Measurements from ENCODE around the gene HSFY2.
"Not testable (repeated sequence)": the region's sequence is repeated elsewhere in the genome, so short reads cannot be mapped to it uniquely, and the experiment has no call there.

The HSFY2 gene

DNA sequence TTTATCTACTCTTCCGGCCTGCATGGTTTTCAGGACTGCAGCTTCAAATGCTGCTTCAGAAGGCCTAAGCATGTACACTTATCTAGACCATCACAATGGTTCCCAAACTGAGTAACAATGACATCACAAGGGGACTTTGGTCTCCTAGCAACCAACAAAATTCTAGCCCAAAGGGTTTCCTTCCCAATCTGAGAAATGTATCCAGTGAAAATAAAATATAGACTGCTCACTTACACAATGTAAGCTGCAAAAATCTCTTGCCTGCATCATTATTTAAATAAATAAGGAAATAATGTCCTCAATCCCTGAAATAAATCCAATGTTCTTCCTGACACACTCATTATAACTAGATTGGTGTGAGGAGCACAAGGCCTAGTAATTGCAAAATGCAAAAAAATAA, at the start of gene HSFY2:
TSS of gene HSFY2 (minus strand) at position 101 of the 400 bp plus-strand sequence. CDS start 117 bp downstream, outside the sequence.
- in situ Hi-C loops (cut with MboI; ENCODE audit: low pct_unique_long_range_greater_than_20kb, low sequenced_read_pairs, unreplicated experiment); DNase-seq (ENCODE audit: low spot score): not testable (repeated sequence)

DNA sequence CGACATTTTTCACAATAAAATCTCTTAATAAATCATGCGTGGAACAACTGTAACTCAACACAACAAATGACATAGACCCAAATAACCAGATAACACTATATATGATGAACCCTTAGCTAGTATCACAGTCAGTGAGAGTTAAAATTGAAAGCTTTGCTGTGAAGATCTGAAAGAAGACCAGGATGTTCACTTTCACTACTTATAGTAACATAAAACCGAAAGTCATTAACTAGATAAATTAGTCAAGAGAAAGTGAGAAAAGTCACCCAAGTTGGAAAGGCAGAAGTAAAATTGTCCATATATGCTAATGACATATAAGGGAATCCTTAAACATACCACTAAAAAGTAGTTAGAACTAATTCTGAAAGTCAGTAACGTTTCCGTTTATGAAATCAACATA, 42.2 kb upstream of the HSFY2 start:
- DNase-seq (ENCODE audit: low spot score); in situ Hi-C loops (cut with MboI; ENCODE audit: low pct_unique_long_range_greater_than_20kb, low sequenced_read_pairs, unreplicated experiment): not testable (repeated sequence)

- in situ Hi-C loops (cut with MboI; ENCODE audit: low pct_unique_long_range_greater_than_20kb, low sequenced_read_pairs, unreplicated experiment); DNase-seq (ENCODE audit: low spot score): not testable (repeated sequence)
Measured at GRCh38 chrY:18788757-18789406, 15.3 kb upstream of the HSFY2 start.

DNA sequence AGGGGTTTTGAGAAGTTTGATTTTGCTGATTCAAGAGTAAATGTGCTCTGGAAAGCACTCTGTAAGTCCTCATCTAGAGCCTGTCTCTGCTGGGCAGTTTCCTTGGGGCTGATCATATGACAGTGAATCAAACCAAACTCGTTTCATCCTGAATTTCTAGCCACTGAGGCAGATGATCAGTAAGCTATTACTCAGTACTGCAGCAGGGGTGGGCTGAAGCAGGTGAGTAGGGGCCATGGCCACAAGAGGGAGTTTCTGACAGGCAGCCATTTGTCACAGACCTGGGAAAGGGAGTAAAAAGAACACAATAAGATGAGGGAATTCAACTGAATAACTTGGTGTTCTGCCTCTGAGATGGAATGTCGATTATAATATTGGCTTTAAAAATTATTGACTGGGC, 19.5 kb downstream of the HSFY2 start:
- DNase-seq (ENCODE audit: low spot score); in situ Hi-C loops (cut with MboI; ENCODE audit: low pct_unique_long_range_greater_than_20kb, low sequenced_read_pairs, unreplicated experiment): not testable (repeated sequence)

DNA sequence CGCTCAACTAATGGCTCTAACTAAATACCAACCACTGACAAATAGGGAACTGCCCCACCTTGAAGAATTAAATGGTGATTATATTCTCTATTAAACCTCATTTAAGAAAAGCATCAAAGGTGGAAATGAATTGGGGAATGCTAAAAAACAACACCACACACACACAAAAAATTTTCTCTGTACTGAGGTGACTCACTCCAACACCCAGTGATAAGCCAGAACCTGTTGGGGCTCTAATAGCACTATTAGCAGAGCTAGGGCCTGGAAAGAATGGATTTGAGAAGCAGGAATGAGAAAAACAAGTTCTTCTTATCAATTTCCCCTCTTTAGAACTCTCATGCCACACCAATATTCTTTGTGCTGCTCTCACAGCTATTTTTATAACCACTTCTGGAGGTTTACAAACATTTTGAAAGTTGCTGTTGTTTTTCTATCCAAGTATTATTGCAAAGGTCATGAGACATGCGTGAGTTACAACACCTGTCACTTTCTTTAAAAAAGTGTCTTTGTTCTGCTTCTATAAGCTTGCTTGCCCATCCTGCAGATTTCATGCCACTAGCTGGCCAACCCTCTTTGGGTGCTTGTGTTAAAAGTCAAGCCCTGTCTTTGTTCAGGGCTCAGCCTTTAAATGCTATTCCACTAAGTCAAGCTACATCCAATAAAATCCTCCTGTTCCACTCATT, 20.3 kb downstream of the HSFY2 start:
- DNase-seq (ENCODE audit: low spot score); in situ Hi-C loops (cut with MboI; ENCODE audit: low pct_unique_long_range_greater_than_20kb, low sequenced_read_pairs, unreplicated experiment): not testable (repeated sequence)

DNA sequence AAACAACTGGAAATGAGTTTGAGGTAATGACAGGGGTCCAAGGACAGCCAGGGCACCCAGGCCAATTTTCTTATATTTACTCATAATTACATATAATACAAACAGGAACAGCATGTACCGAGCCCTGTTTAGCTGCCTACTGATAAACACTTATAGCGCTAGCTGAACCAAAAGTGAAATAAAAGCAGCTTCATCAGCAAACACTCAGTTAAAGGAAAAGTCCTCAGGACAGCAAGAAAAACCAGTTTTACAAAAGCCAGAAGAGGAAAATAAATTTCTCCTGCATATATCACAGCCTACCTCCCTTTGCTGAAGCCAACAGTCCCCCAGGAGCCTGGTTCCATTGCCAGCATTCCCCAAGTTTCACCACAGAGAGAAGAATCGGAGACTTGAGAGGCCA, 49.8 kb downstream of the HSFY2 start:
- DNase-seq (ENCODE audit: low spot score); in situ Hi-C loops (cut with MboI; ENCODE audit: low pct_unique_long_range_greater_than_20kb, low sequenced_read_pairs, unreplicated experiment): not testable (repeated sequence)
